Measurements from ENCODE around the gene DGKQ. TPM values are rescaled to one million over a fixed set of nuclear protein-coding genes. Genes with fewer than 3 reads are reported as not detected.
A peak's percentile ranks its signal among the peaks of the same experiment; 100 is the strongest.

DGKQ gene
- total RNA-seq, 4 donors from 2014 or later, result 51.8 to 147 (median 86.0) TPM

GRCh38 chr4:1002631-1003251 lies 29.4 kb upstream of the DGKQ start:
- Histone ChIP-seq H3K27me3 (peaks cover 93% of the 10 kb centered on the region), H3K4me3 (peak overlapping the region in 2 of 4 donors; percentile 1), H3K9me3 (no peaks in the 10 kb centered on the region), H3K27ac (no peak overlapping the region), H3K36me3 (no peaks in the 10 kb centered on the region), H3K4me1 (peaks cover under 1 to 20% (median 15%) of the 10 kb centered on the region in 4 donors)
- intact Hi-C loops (cut with DNase I; ENCODE audit: low total_unique reads), result no loop called here
- TF ChIP-seq CTCF (IDR thresholded peaks at IDR 0.05), result no peak
- no peak for TF ChIP-seq EP300 (IDR thresholded peaks at IDR 0.05; ENCODE audit: low read depth)
- no peak for TF ChIP-seq POLR2A (IDR thresholded peaks at IDR 0.05)
- no peak for TF ChIP-seq POLR2AphosphoS5 (IDR thresholded peaks at IDR 0.05)
- no peak for DNase-seq
- in situ Hi-C loops (cut with MboI; ENCODE audit: low pct_ligation_motif_present in 1 of 4, low pct_unique_long_range_greater_than_20kb in 1 of 4, low sequenced_read_pairs in 3 of 4), result no loop called here
- 2% methylated on average over 10 of the region's 75 CpGs; no CpG with 5 or more reads in 1 of the 2 donors for WGBS, 2 donors (ENCODE audit: low coverage in 1 of 2)

- intact Hi-C loops (cut with DNase I; ENCODE audit: low total_unique reads) (no loop called here), in situ Hi-C loops (cut with MboI; ENCODE audit: low pct_ligation_motif_present in 1 of 4, low pct_unique_long_range_greater_than_20kb in 1 of 4, low sequenced_read_pairs in 3 of 4) (no loop called here)
- Histone ChIP-seq H3K36me3 (no peaks in the 10 kb centered on the region), H3K4me3 (peak overlapping the region in 2 of 4 donors; percentile 1), H3K9me3 (no peaks in the 10 kb centered on the region), H3K27me3 (peaks cover 96% of the 10 kb centered on the region), H3K4me1 (peaks cover 3 to 26% (median 20%) of the 10 kb centered on the region in 4 donors), H3K27ac (no peak overlapping the region)
- DNase-seq, result peak; percentile 51
- WGBS, 2 donors (ENCODE audit: low coverage in 1 of 2), result 6% methylated on average over 43 of the region's 54 CpGs; no CpG with 5 or more reads in 1 of the 2 donors
- TF ChIP-seq POLR2AphosphoS5 (IDR thresholded peaks at IDR 0.05) (peak in 1 of 3 donors; percentile 35), CTCF (IDR thresholded peaks at IDR 0.05) (no peak), EP300 (IDR thresholded peaks at IDR 0.05; ENCODE audit: low read depth) (no peak)
Measured at GRCh38 chr4:1002131-1002630, 28.8 kb upstream of the DGKQ start.

- Histone ChIP-seq H3K9me3 (no peaks in the 10 kb centered on the region), H3K4me1 (peaks cover 3 to 31% (median 25%) of the 10 kb centered on the region in 4 donors), H3K36me3 (no peaks in the 10 kb centered on the region), H3K27ac (no peak overlapping the region), H3K4me3 (no peak overlapping the region), H3K27me3 (peaks cover 96% of the 10 kb centered on the region)
- TF ChIP-seq CTCF (IDR thresholded peaks at IDR 0.05) (no peak), POLR2AphosphoS5 (IDR thresholded peaks at IDR 0.05) (no peak)
- WGBS, 2 donors (ENCODE audit: low coverage in 1 of 2), result 41 to 100% methylated on average over 1 to 46 of the region's 48 CpGs
- in situ Hi-C loops (cut with MboI; ENCODE audit: low pct_ligation_motif_present in 1 of 4, low pct_unique_long_range_greater_than_20kb in 1 of 4, low sequenced_read_pairs in 3 of 4) (no loop called here), intact Hi-C loops (cut with DNase I; ENCODE audit: low total_unique reads) (no loop called here)
- no peak for DNase-seq
Measured at GRCh38 chr4:1001561-1002130, 28.3 kb upstream of the DGKQ start.

- intact Hi-C loops (cut with DNase I; ENCODE audit: low total_unique reads), result no loop called here
- Histone ChIP-seq H3K4me1 (peaks cover 3 to 36% (median 26%) of the 10 kb centered on the region in 4 donors), H3K36me3 (no peaks in the 10 kb centered on the region), H3K27me3 (peaks cover 94% of the 10 kb centered on the region), H3K27ac (no peak overlapping the region), H3K9me3 (no peaks in the 10 kb centered on the region), H3K4me3 (no peak overlapping the region)
- in situ Hi-C loops (cut with MboI; ENCODE audit: low pct_ligation_motif_present in 1 of 4, low pct_unique_long_range_greater_than_20kb in 1 of 4, low sequenced_read_pairs in 3 of 4), result no loop called here
- 81% methylated on average over 15 of the region's 15 CpGs; no CpG with 5 or more reads in 1 of the 2 donors for WGBS, 2 donors (ENCODE audit: low coverage in 1 of 2)
- DNase-seq, result no peak
- TF ChIP-seq CTCF (IDR thresholded peaks at IDR 0.05) (no peak), POLR2A (IDR thresholded peaks at IDR 0.05) (no peak), EP300 (IDR thresholded peaks at IDR 0.05; ENCODE audit: low read depth) (no peak), POLR2AphosphoS5 (IDR thresholded peaks at IDR 0.05) (no peak)
Measured at GRCh38 chr4:1000686-1001260, 27.4 kb upstream of the DGKQ start.

Measured in transverse colon (tissue), 4 donors.